Measurements from ENCODE around the gene PRRG2.

The PRRG2 gene

GRCh38 chr19:49558591-49558990 is 22.5 kb upstream of the PRRG2 start:
- DNase-seq (ENCODE audit: low read depth), result no peak
- H3K4me3 ChIP-seq (ENCODE audit: low read length), result no peak overlapping the region
- no peak for TF ChIP-seq CTCF (IDR thresholded peaks at IDR 0.05; ENCODE audit: insufficient read depth, low read depth, low read length, missing control alignments)

- no peak for DNase-seq (ENCODE audit: low read depth)
- TF ChIP-seq CTCF (IDR thresholded peaks at IDR 0.05; ENCODE audit: insufficient read depth, low read depth, low read length, missing control alignments), result no peak
- no peak overlapping the region for H3K4me3 ChIP-seq (ENCODE audit: low read length)
Observed at GRCh38 chr19:49559443-49559842, 21.7 kb upstream of the PRRG2 start.

GRCh38 chr19:49559928-49560327 is 21.2 kb upstream of the PRRG2 start:
- H3K4me3 ChIP-seq (ENCODE audit: low read length), result no peak overlapping the region
- DNase-seq (ENCODE audit: low read depth), result no peak
- no peak for TF ChIP-seq CTCF (IDR thresholded peaks at IDR 0.05; ENCODE audit: insufficient read depth, low read depth, low read length, missing control alignments)

- TF ChIP-seq CTCF (IDR thresholded peaks at IDR 0.05; ENCODE audit: insufficient read depth, low read depth, low read length, missing control alignments), result no peak
- DNase-seq (ENCODE audit: low read depth), result no peak
- no peak overlapping the region for H3K4me3 ChIP-seq (ENCODE audit: low read length)
Observed at GRCh38 chr19:49560358-49560900, 20.7 kb upstream of the PRRG2 start.

- no peak overlapping the region for H3K4me3 ChIP-seq (ENCODE audit: low read length)
- TF ChIP-seq CTCF (IDR thresholded peaks at IDR 0.05; ENCODE audit: insufficient read depth, low read depth, low read length, missing control alignments), result no peak
- DNase-seq (ENCODE audit: low read depth), result no peak
Observed at GRCh38 chr19:49564616-49565045, 16.5 kb upstream of the PRRG2 start.

GRCh38 chr19:49565261-49565660 is 15.9 kb upstream of the PRRG2 start:
- no peak overlapping the region for H3K4me3 ChIP-seq (ENCODE audit: low read length)
- no peak for DNase-seq (ENCODE audit: low read depth)
- TF ChIP-seq CTCF (IDR thresholded peaks at IDR 0.05; ENCODE audit: insufficient read depth, low read depth, low read length, missing control alignments), result no peak

GRCh38 chr19:49566302-49566701 is 14.8 kb upstream of the PRRG2 start:
- no peak for TF ChIP-seq CTCF (IDR thresholded peaks at IDR 0.05; ENCODE audit: insufficient read depth, low read depth, low read length, missing control alignments)
- no peak for DNase-seq (ENCODE audit: low read depth)
- H3K4me3 ChIP-seq (ENCODE audit: low read length), result no peak overlapping the region
